ENCODE measurements around the gene GDAP1L1. TPM values are rescaled to one million over a fixed set of nuclear protein-coding genes. Genes with fewer than 3 reads are reported as not detected.

The GDAP1L1 gene
- total RNA-seq, 4 donors from 2014 or later: not detected

- in situ Hi-C loops (cut with MboI; ENCODE audit: low sequenced_read_pairs in 4 of 4): loop anchor here (10.0 to 25.0 kb wide), 8 partner anchors 250 to 1150 kb away; partner anchors contain the start of genes KCNK15 (in 2 of the 4), PKIG (in 1 of the 4), SDC4 (in 1 of the 4) and SRSF6 (in 1 of the 4)
- H3K27ac ChIP-seq: peak overlapping the region in 2 of 4 donors; percentile 97 to 100
- no peak for TF ChIP-seq CTCF (IDR thresholded peaks at IDR 0.05 in 4 of 5, conservative IDR thresholded peaks at IDR 0.05 in 1 of 5)
- TF ChIP-seq POLR2A (IDR thresholded peaks at IDR 0.05): no peak
- H3K27me3 ChIP-seq: no peaks in the 10 kb centered on the region
- H3K4me3 ChIP-seq: no peak overlapping the region
- no peak for DNase-seq
- H3K4me1 ChIP-seq: peaks cover 29 to 30% of the 10 kb centered on the region in 2 donors
- no peak for ATAC-seq
- no peaks in the 10 kb centered on the region for H3K9me3 ChIP-seq
- H3K36me3 ChIP-seq: no peaks in the 10 kb centered on the region
- intact Hi-C loops (cut with DNase I; ENCODE audit: low total_unique reads): loop anchor here (5.0 to 10.0 kb wide), 7 partner anchors 265 to 1760 kb away; partner anchors contain the start of genes SRSF6, TOMM34, TTPAL and YWHAB
Measured at GRCh38 chr20:44212792-44213191, 34.3 kb upstream of the GDAP1L1 start.

GRCh38 chr20:44215125-44215524 is 32.0 kb upstream of the GDAP1L1 start:
- in situ Hi-C loops (cut with MboI; ENCODE audit: low sequenced_read_pairs in 4 of 4) (loop anchor here (5.0 to 25.0 kb wide), 10 partner anchors 97 to 1147 kb away; partner anchors contain the start of genes FITM2 (in 4 of the 4), KCNK15 (in 2 of the 4), PKIG (in 1 of the 4) and SDC4 (in 1 of the 4)), intact Hi-C loops (cut with DNase I; ENCODE audit: low total_unique reads) (loop anchor here (5.0 to 10.0 kb wide), 3 partner anchors 172 to 760 kb away; partner anchors contain the start of genes SRSF6 and YWHAB)
- TF ChIP-seq CTCF (IDR thresholded peaks at IDR 0.05 in 4 of 5, conservative IDR thresholded peaks at IDR 0.05 in 1 of 5): peak in 4 of 5 experiments; percentile 38 to 72 (median 61)
- TF ChIP-seq POLR2A (IDR thresholded peaks at IDR 0.05): no peak
- Histone ChIP-seq H3K9me3 (no peaks in the 10 kb centered on the region), H3K27me3 (no peaks in the 10 kb centered on the region), H3K4me3 (no peak overlapping the region), H3K4me1 (peaks cover 21 to 26% of the 10 kb centered on the region in 2 donors), H3K27ac (no peak overlapping the region), H3K36me3 (no peaks in the 10 kb centered on the region)
- ATAC-seq (no peak), DNase-seq (peak in 1 of 2 donors; percentile 56)

- in situ Hi-C loops (cut with MboI; ENCODE audit: low sequenced_read_pairs in 4 of 4): loop anchor here (5.0 to 25.0 kb wide), 10 partner anchors 95 to 1145 kb away; partner anchors contain the start of genes FITM2 (in 4 of the 4), KCNK15 (in 2 of the 4), PKIG (in 1 of the 4) and SDC4 (in 1 of the 4)
- no peaks in the 10 kb centered on the region for H3K9me3 ChIP-seq
- no peak overlapping the region for H3K4me3 ChIP-seq
- H3K27me3 ChIP-seq: no peaks in the 10 kb centered on the region
- H3K27ac ChIP-seq: no peak overlapping the region
- intact Hi-C loops (cut with DNase I; ENCODE audit: low total_unique reads): loop anchor here (1.0 to 10.0 kb wide), 4 partner anchors 94 to 763 kb away; partner anchors contain the start of genes FITM2, SRSF6 and YWHAB
- ATAC-seq (peak; percentile 84 to 90), DNase-seq (peak; percentile 57 to 68)
- peaks cover 8 to 13% of the 10 kb centered on the region in 2 donors for H3K4me1 ChIP-seq
- no peaks in the 10 kb centered on the region for H3K36me3 ChIP-seq
- peak; percentile 78 to 96 (median 88) for TF ChIP-seq CTCF (IDR thresholded peaks at IDR 0.05 in 4 of 5, conservative IDR thresholded peaks at IDR 0.05 in 1 of 5)
- no peak for TF ChIP-seq POLR2A (IDR thresholded peaks at IDR 0.05)
Measured at GRCh38 chr20:44217342-44218092, 29.6 kb upstream of the GDAP1L1 start.

- no peak overlapping the region for H3K4me3 ChIP-seq
- ATAC-seq (no peak), DNase-seq (no peak)
- no peak for TF ChIP-seq CTCF (IDR thresholded peaks at IDR 0.05 in 4 of 5, conservative IDR thresholded peaks at IDR 0.05 in 1 of 5)
- TF ChIP-seq POLR2A (IDR thresholded peaks at IDR 0.05): no peak
- intact Hi-C loops (cut with DNase I; ENCODE audit: low total_unique reads): loop anchor here (5.0 to 10.0 kb wide), 3 partner anchors 169 to 764 kb away; partner anchors contain the start of genes SRSF6 and YWHAB
- no peaks in the 10 kb centered on the region for H3K9me3 ChIP-seq
- no peaks in the 10 kb centered on the region for H3K27me3 ChIP-seq
- no peak overlapping the region for H3K27ac ChIP-seq
- peaks cover 6 to 8% of the 10 kb centered on the region in 2 donors for H3K4me1 ChIP-seq
- no peaks in the 10 kb centered on the region for H3K36me3 ChIP-seq
- in situ Hi-C loops (cut with MboI; ENCODE audit: low sequenced_read_pairs in 4 of 4): loop anchor here (5.0 to 25.0 kb wide), 10 partner anchors 94 to 1144 kb away; partner anchors contain the start of genes FITM2 (in 4 of the 4), KCNK15 (in 2 of the 4), PKIG (in 1 of the 4) and SDC4 (in 1 of the 4)
Measured at GRCh38 chr20:44218446-44218845, 28.7 kb upstream of the GDAP1L1 start.
